WTC11 (cell line): ENCODE data around the gene CATSPER1.

ENCODE experiments used
- ESRRA ChIP-seq: sonication (generic); formaldehyde crosslinking; IDR thresholded peaks from 2 replicates; pipeline ENCODE4 v1.8.1; 2022; ENCODE audit warnings: mild to moderate bottlenecking, missing genetic modification reagents, borderline replicate concordance
- FOXJ3 ChIP-seq: sonication (generic); formaldehyde crosslinking; IDR thresholded peaks from 2 replicates; pipeline ENCODE4 v1.9.0; 2021; ENCODE audit warnings: missing genetic modification reagents, mild to moderate bottlenecking, borderline replicate concordance
- FOXK1 ChIP-seq: sonication (generic); formaldehyde crosslinking; IDR thresholded peaks from 2 replicates; pipeline ENCODE4 v1.8.0; 2022; ENCODE audit warnings: mild to moderate bottlenecking, moderate library complexity, missing genetic modification reagents
- TF ChIP-seq, protein P1 (sequence below): fragments of 200-600 bp; IDR thresholded peaks from 2 replicates; pipeline ENCODE4 v1.8.0; 2022; ENCODE audit warnings: antibody characterized with exemption

DNA sequence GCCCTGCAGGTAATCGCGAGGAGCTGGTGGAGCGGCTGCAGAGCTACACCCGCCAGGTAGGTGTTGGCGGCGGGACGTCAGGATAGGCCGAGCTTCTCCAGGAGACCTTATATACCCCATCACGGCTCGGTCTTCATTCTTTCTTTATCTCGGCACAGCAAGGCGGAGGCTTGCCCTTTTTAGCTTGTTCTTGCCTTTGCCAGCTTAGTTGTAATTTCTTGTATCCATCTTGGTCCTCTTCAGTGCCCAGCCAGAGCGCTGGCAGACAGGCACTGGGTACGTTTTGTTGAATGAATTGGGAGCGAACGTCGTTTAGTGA, 26.3 kb upstream of the CATSPER1 start:
- TF ChIP-seq, protein P1, sequence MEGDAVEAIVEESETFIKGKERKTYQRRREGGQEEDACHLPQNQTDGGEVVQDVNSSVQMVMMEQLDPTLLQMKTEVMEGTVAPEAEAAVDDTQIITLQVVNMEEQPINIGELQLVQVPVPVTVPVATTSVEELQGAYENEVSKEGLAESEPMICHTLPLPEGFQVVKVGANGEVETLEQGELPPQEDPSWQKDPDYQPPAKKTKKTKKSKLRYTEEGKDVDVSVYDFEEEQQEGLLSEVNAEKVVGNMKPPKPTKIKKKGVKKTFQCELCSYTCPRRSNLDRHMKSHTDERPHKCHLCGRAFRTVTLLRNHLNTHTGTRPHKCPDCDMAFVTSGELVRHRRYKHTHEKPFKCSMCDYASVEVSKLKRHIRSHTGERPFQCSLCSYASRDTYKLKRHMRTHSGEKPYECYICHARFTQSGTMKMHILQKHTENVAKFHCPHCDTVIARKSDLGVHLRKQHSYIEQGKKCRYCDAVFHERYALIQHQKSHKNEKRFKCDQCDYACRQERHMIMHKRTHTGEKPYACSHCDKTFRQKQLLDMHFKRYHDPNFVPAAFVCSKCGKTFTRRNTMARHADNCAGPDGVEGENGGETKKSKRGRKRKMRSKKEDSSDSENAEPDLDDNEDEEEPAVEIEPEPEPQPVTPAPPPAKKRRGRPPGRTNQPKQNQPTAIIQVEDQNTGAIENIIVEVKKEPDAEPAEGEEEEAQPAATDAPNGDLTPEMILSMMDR = no peak
- no peak for TF ChIP-seq FOXJ3 (CRISPR knock-in tag)
- no peak for TF ChIP-seq FOXK1 (CRISPR knock-in tag)
- TF ChIP-seq ESRRA = no peak
